Occipital lobe (tissue), 2 donors: ENCODE measurements around the gene SND1. TPM values are rescaled to one million over a fixed set of nuclear protein-coding genes. Genes with fewer than 3 reads are reported as not detected.

Source experiments
- DNase-seq: peaks from one replicate; lab custom pipeline; 2025; lab: John Stamatoyannopoulos, UW
- total RNA-seq: library from RNA; depleted of rRNA; stranded (reverse); fragments of >200 nt; gene quantifications from one replicate; pipeline ENCODE4 v1.2.3, GENCODE V29; 2014

The SND1 gene
- total RNA-seq, 1 donor from 2014 or later: 65.8 TPM

DNA sequence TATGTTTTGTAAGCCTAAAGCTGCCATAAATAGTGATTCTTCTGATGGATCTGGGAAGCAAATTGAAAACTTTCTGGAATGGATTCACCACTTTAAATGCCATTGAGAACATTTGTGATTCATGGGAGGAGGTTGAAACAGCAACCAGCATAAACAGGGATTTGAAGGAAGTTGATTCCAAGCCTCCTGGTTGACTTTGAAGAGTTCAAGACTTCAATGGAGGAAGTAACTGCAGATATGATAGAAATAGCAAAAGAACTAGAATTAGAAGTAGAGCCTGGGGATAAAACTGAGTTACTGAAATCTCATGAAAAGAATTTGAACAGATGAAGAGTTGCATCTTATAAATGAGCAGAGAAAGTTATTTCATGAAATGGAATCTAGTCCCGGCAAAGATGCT lies 280.1 kb downstream of the SND1 start:
- DNase-seq: no peak

DNA sequence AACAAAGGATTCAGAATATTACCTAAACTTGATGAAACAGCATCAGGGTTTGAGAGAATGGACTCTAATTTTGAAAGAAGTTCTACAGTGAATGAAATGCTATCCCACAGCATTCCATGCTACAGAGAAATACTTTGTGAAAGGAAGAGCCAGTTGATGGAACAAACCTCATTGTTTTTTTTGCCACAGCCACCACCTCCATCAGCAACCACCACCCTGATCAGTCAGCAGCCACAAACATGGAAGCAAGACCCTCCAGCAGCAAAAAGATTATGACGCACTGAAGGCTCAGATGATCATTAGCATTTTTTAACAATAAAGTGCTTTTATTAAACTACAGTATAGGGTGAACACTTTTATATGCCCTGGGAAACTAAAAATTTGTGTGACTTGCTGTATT lies 280.5 kb downstream of the SND1 start:
- no peak for DNase-seq

DNA sequence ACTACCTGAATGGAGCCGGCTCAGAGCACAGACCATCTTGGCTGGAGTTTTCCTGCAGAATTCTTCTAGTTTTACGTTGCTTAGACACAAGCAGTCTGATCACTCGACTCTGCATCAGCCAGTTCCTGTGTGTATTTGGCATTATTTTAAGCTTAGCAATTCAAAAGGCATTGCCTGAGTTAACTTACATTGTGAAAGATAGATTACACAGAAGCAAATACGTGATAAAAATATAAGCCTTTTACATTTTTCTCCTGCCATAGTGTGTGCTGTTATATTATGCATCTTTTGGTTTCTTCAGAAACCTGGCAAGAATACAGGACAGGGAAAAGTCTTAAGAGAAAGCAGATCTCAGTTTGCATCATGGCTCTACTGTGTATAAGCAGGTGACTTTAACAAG lies 281.2 kb downstream of the SND1 start:
- no peak for DNase-seq

GRCh38 chr7:127934711-127935110 lies 282.7 kb downstream of the SND1 start:
- DNase-seq: no peak

GRCh38 chr7:127935847-127936376 lies 283.9 kb downstream of the SND1 start:
- no peak for DNase-seq

DNA sequence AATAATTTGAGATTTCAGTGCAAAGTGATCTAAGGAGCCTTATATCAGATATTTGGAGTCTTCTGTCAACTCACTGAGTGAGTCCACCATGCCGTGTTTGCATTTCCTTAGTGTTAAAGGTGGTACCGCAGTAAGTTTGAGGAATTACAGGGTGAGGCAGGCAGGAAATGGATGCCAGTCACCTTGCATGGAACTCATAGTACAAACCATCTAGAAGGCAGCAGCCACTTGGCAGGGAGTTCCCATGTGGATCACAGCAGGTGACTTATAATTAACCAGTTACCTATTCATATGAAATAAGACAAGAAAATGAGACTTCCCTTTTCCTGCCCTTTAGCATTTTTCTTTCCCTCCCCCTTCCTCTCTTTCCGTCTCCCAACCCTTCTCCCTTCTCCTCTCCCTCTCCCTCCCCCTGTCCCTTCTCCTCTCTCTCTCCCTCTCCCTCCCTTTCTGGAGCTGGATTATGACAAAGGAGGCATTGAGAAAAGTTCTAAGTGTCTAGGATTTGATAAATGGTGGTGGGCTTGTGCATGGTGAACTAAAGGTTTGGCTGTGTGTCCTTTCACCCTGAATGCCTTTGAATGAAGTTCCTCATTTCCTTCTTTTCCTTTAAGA lies 285.2 kb downstream of the SND1 start:
- no peak for DNase-seq

DNA sequence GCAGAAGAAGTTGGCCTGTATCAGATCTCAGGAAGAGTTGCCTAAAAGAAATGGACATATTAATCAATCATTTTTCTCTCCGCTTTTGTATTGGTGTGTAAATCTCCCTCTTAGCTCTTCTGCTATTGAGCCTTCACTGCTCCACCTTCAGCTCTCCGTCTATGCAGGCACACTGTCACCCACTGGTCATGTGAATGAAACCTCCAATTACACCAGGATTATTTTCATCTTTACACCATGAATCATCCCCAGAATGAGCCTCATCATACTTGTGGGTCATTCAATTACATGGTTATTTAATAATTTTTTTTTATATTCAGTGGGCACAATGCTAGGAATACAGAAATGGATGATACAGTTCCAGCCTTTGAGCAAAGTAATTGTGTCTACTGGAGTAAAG lies 286.6 kb downstream of the SND1 start:
- no peak for DNase-seq

GRCh38 chr7:127940381-127941160 lies 288.6 kb downstream of the SND1 start:
- no peak for DNase-seq

- no peak for DNase-seq
These were observed 289.6 kb downstream of the SND1 start for GRCh38 chr7:127941476-127942210.

GRCh38 chr7:127943541-127944521 lies 291.8 kb downstream of the SND1 start:
- DNase-seq: peak; percentile 78

DNA sequence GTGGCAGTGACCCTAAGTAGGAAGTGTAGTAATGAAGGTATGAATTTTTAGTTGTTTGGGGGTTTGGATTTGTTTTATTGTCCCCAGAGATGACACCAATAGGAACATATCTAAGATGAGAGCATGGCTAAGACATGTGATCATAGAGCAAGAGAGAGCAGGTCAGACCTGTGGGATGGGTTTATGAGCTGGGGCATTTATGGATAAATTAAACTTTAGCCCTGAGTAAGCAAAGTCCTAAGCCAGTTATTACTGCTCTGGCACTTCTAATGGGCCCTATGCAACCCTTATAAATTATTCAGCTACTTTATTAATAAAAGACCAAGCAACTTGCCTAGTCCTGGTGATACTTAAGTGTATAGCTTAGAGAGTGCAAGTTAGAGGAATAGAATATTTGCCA lies 294.1 kb downstream of the SND1 start:
- DNase-seq: no peak

GRCh38 chr7:127946847-127947246 lies 294.9 kb downstream of the SND1 start:
- DNase-seq: no peak

DNA sequence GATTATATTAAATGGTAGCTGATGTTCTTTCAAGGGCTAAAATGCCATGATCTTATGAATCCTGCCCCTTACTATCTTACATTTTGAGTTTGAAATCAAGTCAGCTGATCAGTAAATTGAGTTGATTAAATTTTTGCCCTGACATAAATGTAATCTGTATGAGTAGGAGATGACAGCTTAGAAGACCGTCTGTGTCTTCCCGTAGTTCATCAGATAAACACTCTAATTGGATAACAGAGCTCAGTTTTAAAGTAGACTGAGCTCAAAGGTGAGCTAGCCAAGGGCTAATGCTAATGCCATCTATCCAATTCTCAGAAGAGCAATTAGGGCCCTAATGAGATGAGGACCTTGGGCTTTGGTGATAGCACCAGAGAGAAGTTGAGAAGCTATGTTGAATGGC lies 296.3 kb downstream of the SND1 start:
- DNase-seq: no peak

- no peak for DNase-seq
These were observed 296.9 kb downstream of the SND1 start for GRCh38 chr7:127948930-127949329.

- DNase-seq: no peak
These were observed 297.8 kb downstream of the SND1 start for GRCh38 chr7:127949769-127950222.

DNA sequence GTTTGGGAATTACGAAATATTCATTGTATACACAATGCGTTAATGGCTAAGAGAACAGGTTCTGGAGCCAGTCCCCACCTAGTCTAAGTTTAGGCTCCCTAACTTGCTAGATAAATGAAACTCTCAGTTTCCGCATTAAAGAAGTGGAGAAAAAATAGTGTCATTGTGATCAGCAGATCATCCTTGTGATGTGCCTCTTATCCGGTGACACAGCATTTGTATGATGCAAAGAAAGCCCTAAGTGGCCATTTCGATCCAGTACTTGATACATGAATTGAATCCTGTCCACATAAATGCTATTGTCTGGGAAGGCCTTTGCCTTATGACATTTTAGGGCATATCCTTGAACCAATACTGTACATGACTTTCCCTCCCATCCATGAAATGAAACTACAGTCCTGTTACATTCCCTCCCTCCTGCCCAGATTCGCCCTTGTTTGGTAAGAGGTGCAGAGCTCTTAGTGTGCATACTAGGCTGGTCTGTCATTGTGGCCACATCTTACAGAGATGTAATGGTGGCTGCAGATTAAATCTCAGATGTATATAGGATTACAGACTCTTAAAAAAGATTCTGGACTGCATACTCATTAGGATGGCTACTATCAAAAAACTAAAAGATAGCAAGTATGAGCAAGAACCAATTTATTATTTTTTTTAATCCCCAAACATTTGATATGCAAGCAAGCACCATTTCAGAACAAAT lies 298.4 kb downstream of the SND1 start:
- DNase-seq: no peak

- no peak for DNase-seq
These were observed 301.7 kb downstream of the SND1 start for GRCh38 chr7:127953423-127954356.

- DNase-seq: no peak
These were observed 302.4 kb downstream of the SND1 start for GRCh38 chr7:127954357-127954748.

DNA sequence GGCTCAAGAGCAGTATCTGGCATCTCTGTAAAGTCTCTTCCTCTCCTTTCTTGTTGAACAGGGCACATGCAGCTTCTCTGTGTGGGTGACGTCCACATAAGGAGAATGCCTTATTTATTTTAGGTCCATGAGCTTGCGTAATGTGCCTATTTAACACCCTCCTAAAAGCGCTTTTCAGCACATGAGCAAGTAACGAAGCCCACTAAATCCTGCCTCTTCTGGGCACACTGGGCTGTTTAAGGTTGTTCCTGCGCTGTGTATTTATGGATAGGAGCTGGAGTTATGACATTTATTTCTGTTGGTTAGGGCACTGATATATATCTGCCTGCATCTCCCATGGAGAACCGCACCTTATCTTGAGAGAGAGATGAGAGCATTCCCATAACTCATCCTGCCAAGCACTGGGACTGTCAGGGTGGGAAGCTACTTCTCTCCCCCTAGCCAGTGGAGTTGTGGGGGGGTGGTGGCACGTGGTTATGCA lies 303.1 kb downstream of the SND1 start:
- peak; percentile 51 for DNase-seq
